Measurements from ENCODE around the gene MVP.
"Not testable (repeated sequence)": the region's sequence is repeated elsewhere in the genome, so short reads cannot be mapped to it uniquely, and the experiment has no call there.

Gene MVP

GRCh38 chr16:29815793-29816693 lies 4.2 kb upstream of the MVP start, which contains the start of gene PAGR1:
Gene PAGR1 (plus strand): TSS chr16:29816152. CDS start chr16:29816526, 374 bp downstream.
- peak; percentile 97 for DNase-seq

DNA sequence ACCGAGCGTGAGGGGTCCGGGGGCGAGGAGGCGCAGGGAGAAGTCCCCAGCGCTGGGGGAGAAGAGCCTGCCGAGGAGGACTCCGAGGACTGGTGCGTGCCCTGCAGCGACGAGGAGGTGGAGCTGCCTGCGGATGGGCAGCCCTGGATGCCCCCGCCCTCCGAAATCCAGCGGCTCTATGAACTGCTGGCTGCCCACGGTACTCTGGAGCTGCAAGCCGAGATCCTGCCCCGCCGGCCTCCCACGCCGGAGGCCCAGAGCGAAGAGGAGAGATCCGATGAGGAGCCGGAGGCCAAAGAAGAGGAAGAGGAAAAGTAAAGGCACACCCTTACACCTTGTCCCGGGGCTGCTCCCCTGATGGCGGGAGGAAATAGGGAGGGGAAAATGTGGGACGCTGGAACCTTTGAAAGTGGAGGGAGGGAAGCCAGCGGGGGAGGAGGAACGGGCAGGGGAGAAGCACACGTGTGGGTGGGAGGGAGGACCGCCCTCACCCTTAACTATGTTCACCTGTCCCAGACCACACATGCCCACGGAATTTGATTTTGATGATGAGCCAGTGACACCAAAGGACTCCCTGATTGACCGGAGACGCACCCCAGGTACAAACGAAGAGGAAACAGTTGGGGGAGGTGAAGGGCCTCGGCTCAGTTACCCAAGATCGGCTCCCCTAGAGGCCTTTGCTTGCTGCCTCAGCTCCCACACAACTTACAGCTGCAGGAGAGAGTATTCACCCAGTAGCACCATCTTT lies 3.4 kb upstream of the MVP start:
- no peak for DNase-seq

DNA sequence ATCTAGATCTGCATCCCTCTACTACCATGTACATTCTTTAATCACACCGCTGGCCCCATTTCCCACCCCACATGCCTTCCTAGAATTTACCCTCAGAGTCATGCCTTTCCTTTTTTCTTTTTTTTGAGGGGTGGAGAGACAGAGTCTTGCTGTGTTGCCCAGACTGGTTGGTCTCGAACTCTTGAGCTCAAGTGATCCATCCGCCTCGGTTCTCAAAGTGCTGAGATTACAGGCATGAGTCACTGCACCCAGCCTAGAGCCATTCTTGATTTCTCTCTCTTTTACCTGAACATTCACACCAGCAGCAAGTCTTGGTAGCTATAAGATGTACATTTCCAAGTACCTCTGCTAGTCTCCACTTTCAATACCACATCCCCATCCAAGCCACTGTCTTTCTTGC lies 2.2 kb upstream of the MVP start:
- DNase-seq: no peak

DNA sequence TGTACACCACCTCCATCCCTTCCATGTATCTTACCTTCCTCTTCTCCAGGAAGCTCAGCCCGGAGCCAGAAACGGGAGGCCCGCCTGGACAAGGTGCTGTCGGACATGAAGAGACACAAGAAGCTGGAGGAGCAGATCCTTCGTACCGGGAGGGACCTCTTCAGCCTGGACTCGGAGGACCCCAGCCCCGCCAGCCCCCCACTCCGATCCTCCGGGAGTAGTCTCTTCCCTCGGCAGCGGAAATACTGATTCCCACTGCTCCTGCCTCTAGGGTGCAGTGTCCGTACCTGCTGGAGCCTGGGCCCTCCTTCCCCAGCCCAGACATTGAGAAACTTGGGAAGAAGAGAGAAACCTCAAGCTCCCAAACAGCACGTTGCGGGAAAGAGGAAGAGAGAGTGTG lies 756 bp upstream of the MVP start:
- no peak for DNase-seq

- no peak for DNase-seq
Observed at GRCh38 chr16:29820730-29821642, 724 bp downstream of the MVP start.

- no peak for DNase-seq
Observed at GRCh38 chr16:29821643-29822115, 1.4 kb downstream of the MVP start.

GRCh38 chr16:29824589-29825144 lies 4.4 kb downstream of the MVP start:
- no peak for DNase-seq

- no peak for DNase-seq
Observed at GRCh38 chr16:29825145-29826044, 5.1 kb downstream of the MVP start.

DNA sequence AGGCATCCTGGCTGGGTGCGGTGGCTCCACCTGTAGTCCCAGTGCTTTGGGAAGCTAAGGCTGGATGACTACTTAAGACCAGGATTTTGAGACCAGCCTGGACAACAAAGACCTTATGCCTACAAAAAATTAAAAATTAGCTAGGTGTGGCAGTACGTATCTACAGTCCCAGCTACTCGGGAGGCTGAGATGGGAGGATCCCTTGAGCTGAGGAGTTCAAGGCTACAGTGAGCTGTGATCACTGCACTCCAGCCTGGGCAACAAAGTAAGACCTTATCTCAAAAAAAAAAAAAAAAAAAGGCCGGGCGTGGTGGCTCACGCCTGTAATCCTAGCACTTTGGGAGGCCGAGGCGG lies 6.1 kb downstream of the MVP start:
- DNase-seq: no peak

DNA sequence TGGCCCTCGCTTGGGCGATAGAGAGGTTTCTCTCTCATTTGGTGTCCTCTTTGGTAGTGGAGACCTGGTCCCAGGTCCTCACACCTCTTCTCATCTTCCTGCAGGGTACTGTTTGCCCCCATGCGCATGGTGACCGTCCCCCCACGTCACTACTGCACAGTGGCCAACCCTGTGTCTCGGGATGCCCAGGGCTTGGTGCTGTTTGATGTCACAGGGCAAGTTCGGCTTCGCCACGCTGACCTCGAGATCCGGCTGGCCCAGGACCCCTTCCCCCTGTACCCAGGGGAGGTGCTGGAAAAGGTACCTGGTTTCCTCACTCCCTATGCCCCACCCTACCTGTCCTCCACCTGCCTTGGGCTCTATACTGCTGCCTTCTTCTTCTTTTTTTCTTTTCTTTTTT lies 10.5 kb downstream of the MVP start:
- DNase-seq: no peak

DNA sequence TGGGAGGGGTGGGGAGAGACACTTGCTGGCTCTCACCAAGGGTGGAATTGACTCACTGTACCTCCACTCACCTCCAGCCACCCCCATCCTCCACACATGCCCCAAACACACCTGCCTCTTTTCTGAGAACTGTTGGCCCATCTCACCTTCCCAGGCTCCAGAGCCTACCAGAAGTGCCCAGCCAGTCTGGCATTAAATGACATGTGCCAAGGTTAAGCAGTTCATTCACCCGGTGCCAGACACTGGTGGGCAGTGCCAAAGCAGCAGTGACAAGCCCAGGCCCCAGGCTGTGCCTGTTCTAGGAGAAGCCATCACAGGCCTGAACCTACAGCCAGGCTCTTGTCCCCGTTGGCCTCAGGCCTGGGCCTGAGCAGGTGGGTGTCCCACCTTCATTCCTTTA lies 11.2 kb downstream of the MVP start:
- no peak for DNase-seq

DNA sequence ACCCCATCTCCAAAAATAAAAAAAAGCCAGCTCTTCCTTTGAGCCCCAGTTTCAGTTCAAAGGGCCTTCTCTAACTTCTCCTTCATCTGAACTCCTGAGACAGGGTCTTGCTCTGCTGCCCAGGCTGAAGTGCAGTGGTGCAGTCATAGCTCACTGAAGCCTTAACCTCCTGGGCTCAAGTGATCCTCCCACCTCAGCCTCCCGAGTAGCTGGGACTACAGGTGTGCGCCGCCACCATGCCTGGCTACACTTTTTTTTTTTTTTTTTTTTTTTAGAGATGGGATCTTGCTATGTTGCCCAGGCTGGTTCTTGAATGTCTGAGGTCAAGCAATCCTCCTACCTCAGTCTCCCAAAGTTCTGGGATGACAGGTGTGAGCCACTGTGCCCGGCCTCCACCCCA lies 13.0 kb downstream of the MVP start:
- DNase-seq: not testable (repeated sequence)

- no peak for DNase-seq
Observed at GRCh38 chr16:29834079-29834478, 13.8 kb downstream of the MVP start.

- DNase-seq: no peak
Observed at GRCh38 chr16:29835926-29836325, 15.7 kb downstream of the MVP start.

DNA sequence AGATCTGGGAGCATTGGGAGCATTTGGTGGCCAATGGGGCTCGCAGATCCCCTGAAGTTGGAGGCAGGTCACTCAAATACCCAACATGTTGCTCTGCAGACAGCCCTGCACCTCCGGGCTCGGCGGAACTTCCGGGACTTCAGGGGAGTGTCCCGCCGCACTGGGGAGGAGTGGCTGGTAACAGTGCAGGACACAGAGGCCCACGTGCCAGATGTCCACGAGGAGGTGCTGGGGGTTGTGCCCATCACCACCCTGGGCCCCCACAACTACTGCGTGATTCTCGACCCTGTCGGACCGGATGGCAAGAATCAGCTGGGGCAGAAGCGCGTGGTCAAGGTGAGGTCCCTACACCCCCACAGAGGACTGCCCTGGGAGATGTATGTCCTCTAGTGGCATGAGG lies 16.4 kb downstream of the MVP start:
- no peak for DNase-seq

- DNase-seq: no peak
Observed at GRCh38 chr16:29837841-29838240, 17.6 kb downstream of the MVP start.

DNA sequence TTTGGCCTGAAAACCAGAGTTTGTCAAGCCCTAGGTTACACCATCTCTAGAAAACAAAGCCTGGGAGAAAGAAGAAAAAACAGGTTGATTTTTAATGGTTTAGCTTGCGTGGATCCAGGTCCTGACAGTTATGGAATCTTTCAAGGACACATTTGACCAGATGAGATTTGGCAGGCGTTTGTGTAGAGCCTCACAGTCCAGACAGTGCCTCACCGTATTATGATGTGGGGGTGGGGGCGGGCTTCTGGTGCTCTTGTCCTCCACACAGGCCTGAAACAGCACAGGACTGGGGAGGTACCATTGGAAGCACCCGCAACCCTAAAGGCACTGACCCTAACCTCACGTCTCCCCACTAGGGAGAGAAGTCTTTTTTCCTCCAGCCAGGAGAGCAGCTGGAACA lies 19.6 kb downstream of the MVP start:
- no peak for DNase-seq

- no peak for DNase-seq
Observed at GRCh38 chr16:29840240-29840639, 20.0 kb downstream of the MVP start.

DNA sequence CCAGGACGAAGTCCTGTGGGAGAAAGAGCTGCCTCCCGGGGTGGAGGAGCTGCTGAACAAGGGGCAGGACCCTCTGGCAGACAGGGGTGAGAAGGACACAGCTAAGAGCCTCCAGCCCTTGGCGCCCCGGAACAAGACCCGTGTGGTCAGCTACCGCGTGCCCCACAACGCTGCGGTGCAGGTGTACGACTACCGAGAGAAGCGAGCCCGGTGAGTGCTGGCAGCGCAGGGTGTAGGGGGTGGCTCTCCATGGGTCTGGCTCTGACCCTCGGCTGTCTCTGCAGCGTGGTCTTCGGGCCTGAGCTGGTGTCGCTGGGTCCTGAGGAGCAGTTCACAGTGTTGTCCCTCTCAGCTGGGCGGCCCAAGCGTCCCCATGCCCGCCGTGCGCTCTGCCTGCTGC lies 21.4 kb downstream of the MVP start:
- DNase-seq: no peak

- DNase-seq: no peak
Observed at GRCh38 chr16:29842732-29843346, 22.6 kb downstream of the MVP start.

DNA sequence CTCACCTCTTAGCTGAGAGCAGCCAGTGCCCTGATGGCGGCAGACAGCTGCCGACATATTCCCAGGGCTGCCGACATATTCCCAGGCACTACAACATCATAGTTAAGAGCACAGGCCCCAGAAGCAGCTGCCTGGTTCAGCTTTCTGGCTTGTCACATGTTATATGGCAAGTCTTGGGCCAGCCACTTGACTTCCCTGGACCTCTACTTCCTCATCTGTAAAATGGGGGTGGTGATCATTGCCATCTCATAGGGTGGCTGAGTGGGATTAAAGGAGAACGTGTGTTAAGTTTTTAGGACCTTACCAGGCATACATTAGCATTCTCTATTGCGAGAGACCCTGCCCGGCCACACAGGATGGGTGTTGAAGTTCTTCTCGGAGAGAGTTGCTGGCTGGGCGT lies 23.7 kb downstream of the MVP start:
- DNase-seq: no peak

Measured in NCI-H2107 (cell line).